H1 (cell line): ENCODE data around the gene HEPACAM. TPM values are rescaled to one million over a fixed set of nuclear protein-coding genes. Genes with fewer than 3 reads are reported as not detected.

ENCODE experiments used
- POLR2AphosphoS5 ChIP-seq: IDR thresholded peaks from 2 replicates; pipeline ENCODE4 v1.6.1; 2011; ENCODE audit warnings: low read depth, low read length
- SAP30 ChIP-seq: fragments of 300-600 bp; sonication (generic); IDR thresholded peaks from 2 replicates; pipeline ENCODE4 v1.7.1; 2012; ENCODE audit warnings: low read length, moderate library complexity, mild to moderate bottlenecking, inconsistent platforms; ENCODE audit not compliant: insufficient read depth, insufficient replicate concordance
- polyA plus RNA-seq, 7 experiments: library from polyadenylated mRNA; depleted of rRNA in 3 of 7; stranded (reverse) in 5 of 7; unstranded in 2 of 7; fragments of >200 nt in 5 of 7; fragments of 200-250 nt in 2 of 7; gene quantifications; 1 replicate in 5 of 7; 2 replicates in 1 of 7; 4 replicates in 1 of 7; pipeline versions ENCODE4 v1.2.1 to v1.2.3, GENCODE V29; 2011 to 2013; ENCODE audit warnings: missing spikeins in 2 of 7, mixed read lengths in 2 of 7
- total RNA-seq: library from RNA; stranded (reverse); fragmentation: NEBNext Ultra II Directional; extraction: Animal tissue kit (Norgen Biotek cat#: 25700); gene quantifications from 2 replicates; pipeline ENCODE4 v1.2.1, GENCODE V29; 2021

HEPACAM gene
- total and polyA plus RNA-seq, 2 of the 8 experiments (the other 6 are each of a cell fraction or from before 2014, with no cell fraction given), result not detected

DNA sequence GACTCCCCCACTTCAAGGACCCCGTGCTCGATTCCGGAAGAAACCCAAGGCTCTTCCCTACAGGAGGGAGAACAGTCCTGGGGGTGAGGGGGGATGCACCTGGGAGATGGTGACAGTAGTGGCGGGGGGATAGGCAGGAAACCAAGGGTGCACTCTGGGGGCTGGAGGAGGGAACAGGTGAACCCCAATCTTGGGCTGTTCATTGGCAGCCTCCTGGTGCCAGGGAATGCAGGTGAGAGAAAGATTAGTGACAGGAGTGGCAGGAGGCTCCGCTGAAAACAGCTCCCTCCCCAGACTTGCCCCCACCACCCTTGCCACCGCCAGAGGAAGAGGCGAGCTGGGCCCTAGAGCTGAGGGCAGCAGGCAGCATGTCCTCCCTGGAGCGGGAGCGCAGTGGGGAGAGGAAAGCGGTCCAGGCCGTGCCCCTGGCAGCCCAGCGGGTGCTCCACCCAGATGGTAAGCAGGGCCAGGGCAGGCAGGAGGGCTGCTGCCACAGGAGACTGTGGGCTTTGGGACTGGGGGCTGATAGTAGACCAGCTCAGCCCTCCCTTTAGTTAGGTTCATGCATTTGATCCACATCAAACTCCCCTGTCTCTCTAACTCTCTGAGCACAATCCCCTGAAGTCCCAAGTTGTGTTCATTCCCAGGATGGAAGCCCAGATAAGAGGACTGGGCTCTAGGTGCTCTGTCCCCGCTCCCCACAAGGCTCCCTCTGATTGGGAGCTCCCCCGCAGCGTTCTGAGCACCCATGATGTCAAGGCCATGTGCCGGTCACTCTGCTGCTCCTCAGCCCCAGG is 56.2 kb downstream of the HEPACAM start (continued):
- TF ChIP-seq SAP30 (no peak), POLR2AphosphoS5 (no peak)
